NCI-H2171 treated with DMSO at 0.1 percent for 48 hours (cell line): ENCODE data around the gene CUL7.
"Not testable (repeated sequence)": the region's sequence is repeated elsewhere in the genome, so short reads cannot be mapped to it uniquely, and the experiment has no call there.

Source experiments
- DNase-seq: peaks from one replicate; lab custom pipeline; 2025; lab: John Stamatoyannopoulos, UW

The CUL7 gene

GRCh38 chr6:43014434-43014909, 39.2 kb downstream of the CUL7 start:
- DNase-seq: peak; percentile 50

- DNase-seq: peak; percentile 100
Measured at GRCh38 chr6:43013843-43014433, 39.7 kb downstream of the CUL7 start, which contains the start of the genes KLHDC3 and MEA1. Gene KLHDC3 (plus strand): TSS chr6:43014249. CDS start chr6:43017193, 2,944 bp downstream. Gene MEA1 (minus strand): TSS chr6:43013946. CDS start chr6:43013813, 133 bp downstream.

GRCh38 chr6:43013097-43013842, 40.4 kb downstream of the CUL7 start:
- no peak for DNase-seq

GRCh38 chr6:43012364-43012763, 41.3 kb downstream of the CUL7 start:
- DNase-seq: no peak

GRCh38 chr6:43011207-43011606, 42.4 kb downstream of the CUL7 start:
- no peak for DNase-seq

GRCh38 chr6:43009124-43009523, 44.5 kb downstream of the CUL7 start:
- DNase-seq: peak; percentile 45

GRCh38 chr6:43007126-43007525, 46.5 kb downstream of the CUL7 start:
- DNase-seq: no peak

- no peak for DNase-seq
Measured at GRCh38 chr6:43006251-43006650, 47.4 kb downstream of the CUL7 start.

GRCh38 chr6:43005844-43006243, 47.8 kb downstream of the CUL7 start:
- no peak for DNase-seq

- DNase-seq: no peak
Measured at GRCh38 chr6:43001843-43002242, 51.8 kb downstream of the CUL7 start.

GRCh38 chr6:42998205-42998604, 55.4 kb downstream of the CUL7 start:
- not testable (repeated sequence) for DNase-seq

- DNase-seq: no peak
Measured at GRCh38 chr6:42996513-42996912, 57.1 kb downstream of the CUL7 start.

- DNase-seq: no peak
Measured at GRCh38 chr6:42993445-42993844, 60.2 kb downstream of the CUL7 start.

GRCh38 chr6:42989923-42990322, 63.7 kb downstream of the CUL7 start:
- no peak for DNase-seq

GRCh38 chr6:42988486-42989020, 65.1 kb downstream of the CUL7 start:
- DNase-seq: no peak
